Measurements from ENCODE around the gene GOSR2. TPM values are rescaled to one million over a fixed set of nuclear protein-coding genes. Genes with fewer than 3 reads are reported as not detected.

GOSR2 gene
- total RNA-seq, 1 donor from 2014 or later: 90.9 TPM

GRCh38 chr17:46975287-46975686, 52.3 kb downstream of the GOSR2 start:
- Mint-ChIP-seq H3K9me3 (no peaks in the 10 kb centered on the region), H3K36me3 (no peaks in the 10 kb centered on the region), H3K4me1 (peaks cover 9% of the 10 kb centered on the region), H3K27ac (no peak overlapping the region), H3K4me3 (no peak overlapping the region), H3K27me3 (ENCODE audit: low read depth) (peaks cover 61% of the 10 kb centered on the region)
- no peak for TF ChIP-seq CTCF (IDR thresholded peaks at IDR 0.05; ENCODE audit: unreplicated experiment)
- DNase-seq (ENCODE audit: low spot score in 2 of 2, unreplicated experiment in 2 of 2): no peak

DNA sequence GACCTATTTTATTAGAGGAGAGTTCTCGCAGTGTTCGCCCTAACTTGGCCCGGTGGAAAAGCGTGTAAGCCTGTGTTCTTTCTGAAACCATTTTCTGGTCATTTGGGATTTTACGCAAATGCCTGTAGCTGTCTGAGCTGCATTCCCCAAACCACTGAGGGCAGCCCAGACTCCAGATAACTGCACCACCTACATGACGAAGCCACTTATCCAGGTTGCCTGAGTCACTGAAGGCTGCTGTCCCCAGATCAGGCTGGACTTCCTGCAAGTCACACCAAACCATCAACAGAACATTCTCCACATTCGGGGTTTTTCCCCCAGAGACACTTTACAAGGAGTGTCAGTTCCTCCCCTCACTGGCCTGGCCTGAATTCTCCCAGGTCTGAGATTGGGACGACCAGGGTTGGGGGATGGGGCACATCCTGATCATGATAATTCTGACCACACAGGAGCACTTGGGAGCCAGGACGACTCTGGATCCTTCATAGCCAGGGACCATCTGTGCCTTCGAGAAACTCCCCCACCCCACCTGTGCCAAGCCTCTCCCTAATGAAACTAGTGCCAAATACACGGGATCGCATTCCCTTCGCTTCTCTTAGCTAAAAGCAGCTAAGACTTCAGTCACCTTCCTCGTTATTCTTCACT, 53.8 kb downstream of the GOSR2 start:
- TF ChIP-seq CTCF (IDR thresholded peaks at IDR 0.05; ENCODE audit: unreplicated experiment): no peak
- Mint-ChIP-seq H3K36me3 (no peaks in the 10 kb centered on the region), H3K9me3 (no peaks in the 10 kb centered on the region), H3K4me1 (peaks cover 9% of the 10 kb centered on the region), H3K27me3 (ENCODE audit: low read depth) (peaks cover 72% of the 10 kb centered on the region), H3K4me3 (no peak overlapping the region), H3K27ac (no peak overlapping the region)
- DNase-seq (ENCODE audit: low spot score in 2 of 2, unreplicated experiment in 2 of 2): no peak

- H3K4me3 Mint-ChIP-seq: peak overlapping the region; percentile 78
- no peaks in the 10 kb centered on the region for H3K9me3 Mint-ChIP-seq
- peaks cover 9% of the 10 kb centered on the region for H3K4me1 Mint-ChIP-seq
- H3K27me3 Mint-ChIP-seq (ENCODE audit: low read depth): peaks cover 78% of the 10 kb centered on the region
- peak in 1 of 2 experiments; percentile 54 for DNase-seq (ENCODE audit: low spot score in 2 of 2, unreplicated experiment in 2 of 2)
- H3K36me3 Mint-ChIP-seq: no peaks in the 10 kb centered on the region
- no peak overlapping the region for H3K27ac Mint-ChIP-seq
- TF ChIP-seq CTCF (IDR thresholded peaks at IDR 0.05; ENCODE audit: unreplicated experiment): peak; percentile 17
Observed at GRCh38 chr17:46977348-46977747, 54.4 kb downstream of the GOSR2 start.

GRCh38 chr17:46977750-46978488, 55.0 kb downstream of the GOSR2 start:
- no peak for DNase-seq (ENCODE audit: low spot score in 2 of 2, unreplicated experiment in 2 of 2)
- Mint-ChIP-seq H3K9me3 (no peaks in the 10 kb centered on the region), H3K4me3 (peak overlapping the region; percentile 78), H3K27ac (no peak overlapping the region), H3K36me3 (no peaks in the 10 kb centered on the region), H3K27me3 (ENCODE audit: low read depth) (peaks cover 80% of the 10 kb centered on the region), H3K4me1 (peaks cover 9% of the 10 kb centered on the region)
- TF ChIP-seq CTCF (IDR thresholded peaks at IDR 0.05; ENCODE audit: unreplicated experiment): no peak

DNA sequence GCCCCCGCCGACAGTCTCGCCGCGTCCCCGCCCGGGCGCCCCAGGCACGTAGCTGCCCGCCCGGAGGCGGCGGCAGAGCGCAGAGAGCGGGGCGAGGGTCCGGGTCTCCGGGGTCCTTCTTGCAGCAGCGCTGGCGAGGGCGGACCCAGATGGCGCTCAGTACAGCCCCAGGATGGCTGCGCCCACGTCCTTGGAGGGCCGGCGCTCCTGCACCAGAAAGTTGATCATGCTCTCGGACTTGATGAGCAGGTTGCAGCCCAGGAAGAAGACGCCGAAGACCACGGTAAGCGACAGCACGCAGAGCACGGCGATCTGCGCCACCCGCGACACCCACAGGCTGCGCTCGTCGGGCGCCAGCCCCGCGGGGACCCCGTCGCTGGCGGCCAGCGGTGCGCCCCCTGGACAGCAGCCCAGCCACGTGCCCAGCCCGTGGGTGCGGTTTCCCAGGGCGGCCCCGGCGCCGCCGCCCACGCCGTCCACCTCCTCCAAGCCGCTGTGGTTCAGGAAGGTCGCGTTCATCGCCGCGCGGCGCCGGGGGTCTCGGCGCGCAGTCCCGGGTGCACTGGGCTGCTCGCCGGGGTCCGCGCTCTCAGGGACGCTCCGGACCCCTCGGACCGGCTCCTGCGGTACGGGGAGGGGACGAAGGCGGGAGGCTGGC, 55.7 kb downstream of the GOSR2 start:
- Mint-ChIP-seq H3K9me3 (no peaks in the 10 kb centered on the region), H3K4me3 (peak overlapping the region; percentile 61), H3K27me3 (ENCODE audit: low read depth) (peaks cover 77% of the 10 kb centered on the region), H3K4me1 (peaks cover 9% of the 10 kb centered on the region), H3K27ac (no peak overlapping the region), H3K36me3 (no peaks in the 10 kb centered on the region)
- no peak for DNase-seq (ENCODE audit: low spot score in 2 of 2, unreplicated experiment in 2 of 2)
- no peak for TF ChIP-seq CTCF (IDR thresholded peaks at IDR 0.05; ENCODE audit: unreplicated experiment)

Data from mesothelial cell of epicardium (in vitro differentiated cells).